Astrocyte of the spinal cord (primary cell): Measurements from ENCODE around the gene VASP.
A peak's percentile ranks its signal among the peaks of the same experiment; 100 is the strongest.

Source experiments
- DNase-seq: peaks from one replicate; pipeline ENCODE4 v3.0.0; 2011; ENCODE audit warnings: low read depth, low spot score
- H3K4me3 ChIP-seq: 2 replicates; pipeline ENCODE4 v1.5.1; 2011; ENCODE audit warnings: low read depth, mild to moderate bottlenecking, low read length, moderate library complexity
- in situ Hi-C: cut with HindIII; loops from 2 replicates; pipeline ENCODE4 v1.10.0; 2017; ENCODE audit warnings: low sequenced_read_pairs
- TF ChIP-seq, protein P1 (sequence below): IDR thresholded peaks from 2 replicates; pipeline ENCODE4 v1.5.1; 2012; ENCODE audit warnings: low read depth, mild to moderate bottlenecking, low read length, inconsistent platforms

VASP gene

DNA sequence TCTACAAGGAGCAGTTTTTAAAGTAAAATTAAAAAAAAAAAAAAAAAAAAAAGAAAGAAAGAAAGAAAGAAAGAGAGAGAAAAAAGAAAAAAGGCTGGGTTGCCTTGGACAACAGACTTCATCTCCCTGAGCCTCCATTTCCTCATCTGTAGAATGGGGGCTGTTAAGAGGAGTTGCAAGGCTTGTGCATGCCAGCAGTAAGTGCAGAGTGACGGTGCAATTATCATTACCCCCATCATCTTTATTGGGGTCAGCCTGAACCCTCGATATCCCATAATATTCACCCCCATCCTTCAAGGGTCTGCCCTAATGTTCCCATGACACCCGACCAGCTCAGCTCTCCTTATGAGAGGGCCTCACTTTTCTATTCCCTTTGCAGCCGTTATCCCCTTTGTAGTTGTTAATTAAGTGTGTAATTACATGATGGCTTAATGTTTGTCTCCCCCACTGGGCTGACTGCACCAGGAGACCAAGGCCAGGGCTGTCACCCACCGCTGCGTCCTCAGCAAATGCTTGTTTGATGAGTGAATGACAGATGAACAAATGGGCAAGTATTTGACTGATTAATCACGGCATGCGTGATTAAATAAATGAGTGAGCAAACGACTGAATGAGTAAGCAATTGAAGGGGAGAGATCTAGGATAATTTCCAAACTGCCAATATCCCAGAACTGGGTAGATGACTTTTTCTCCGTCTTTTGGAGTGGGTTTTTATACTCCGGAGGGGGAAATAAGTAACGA is 29.4 kb upstream of the VASP start:
- in situ Hi-C loops, result no loop called here
- no peak for DNase-seq

DNA sequence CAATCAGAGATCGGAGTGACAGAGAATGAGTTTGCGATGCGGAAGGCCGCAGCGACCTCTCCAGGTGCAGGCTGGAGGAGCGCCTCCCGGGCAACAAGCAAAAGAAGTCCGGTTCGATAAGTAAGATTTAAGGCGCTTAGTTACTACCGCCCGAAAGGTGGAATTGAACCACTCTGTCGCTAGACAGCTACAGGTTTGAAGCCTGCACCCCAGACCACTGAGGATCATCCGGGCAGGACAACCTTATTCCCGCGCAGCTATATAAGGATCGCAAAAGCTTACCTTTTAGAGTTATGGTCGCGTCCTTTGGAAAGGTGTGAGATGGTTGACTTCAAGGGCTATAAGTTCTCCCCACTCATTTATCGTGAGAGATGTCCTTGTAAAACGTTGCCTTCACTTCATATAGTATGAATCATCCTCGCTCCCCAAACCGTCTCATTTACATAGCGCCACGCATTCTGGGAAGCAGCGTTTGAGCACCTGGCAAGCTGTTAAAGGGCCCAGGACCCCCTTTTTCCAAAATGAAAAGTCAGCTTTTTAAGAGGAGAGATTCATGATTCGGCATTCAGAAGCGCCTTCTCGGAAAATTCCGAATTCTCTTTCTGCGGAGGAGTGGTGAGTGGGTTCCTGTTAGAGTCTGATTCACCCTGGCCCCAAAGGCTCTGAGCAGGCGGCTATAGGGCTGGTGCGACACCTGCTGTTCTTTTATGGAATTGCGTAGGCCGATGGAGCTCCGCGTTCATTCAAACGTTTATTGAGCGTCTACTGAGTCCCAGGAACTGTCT is 28.6 kb upstream of the VASP start:
- in situ Hi-C loops, result no loop called here
- H3K4me3 ChIP-seq, result peak overlapping the region; percentile 65
- TF ChIP-seq, protein P1, sequence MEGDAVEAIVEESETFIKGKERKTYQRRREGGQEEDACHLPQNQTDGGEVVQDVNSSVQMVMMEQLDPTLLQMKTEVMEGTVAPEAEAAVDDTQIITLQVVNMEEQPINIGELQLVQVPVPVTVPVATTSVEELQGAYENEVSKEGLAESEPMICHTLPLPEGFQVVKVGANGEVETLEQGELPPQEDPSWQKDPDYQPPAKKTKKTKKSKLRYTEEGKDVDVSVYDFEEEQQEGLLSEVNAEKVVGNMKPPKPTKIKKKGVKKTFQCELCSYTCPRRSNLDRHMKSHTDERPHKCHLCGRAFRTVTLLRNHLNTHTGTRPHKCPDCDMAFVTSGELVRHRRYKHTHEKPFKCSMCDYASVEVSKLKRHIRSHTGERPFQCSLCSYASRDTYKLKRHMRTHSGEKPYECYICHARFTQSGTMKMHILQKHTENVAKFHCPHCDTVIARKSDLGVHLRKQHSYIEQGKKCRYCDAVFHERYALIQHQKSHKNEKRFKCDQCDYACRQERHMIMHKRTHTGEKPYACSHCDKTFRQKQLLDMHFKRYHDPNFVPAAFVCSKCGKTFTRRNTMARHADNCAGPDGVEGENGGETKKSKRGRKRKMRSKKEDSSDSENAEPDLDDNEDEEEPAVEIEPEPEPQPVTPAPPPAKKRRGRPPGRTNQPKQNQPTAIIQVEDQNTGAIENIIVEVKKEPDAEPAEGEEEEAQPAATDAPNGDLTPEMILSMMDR, result peak; percentile 94
- peak; percentile 95 for DNase-seq

More for the DNA sequence above, 29.4 kb upstream of the VASP start:
- H3K4me3 ChIP-seq, result peak overlapping the region; percentile 65
- TF ChIP-seq, protein P1, result no peak

DNA sequence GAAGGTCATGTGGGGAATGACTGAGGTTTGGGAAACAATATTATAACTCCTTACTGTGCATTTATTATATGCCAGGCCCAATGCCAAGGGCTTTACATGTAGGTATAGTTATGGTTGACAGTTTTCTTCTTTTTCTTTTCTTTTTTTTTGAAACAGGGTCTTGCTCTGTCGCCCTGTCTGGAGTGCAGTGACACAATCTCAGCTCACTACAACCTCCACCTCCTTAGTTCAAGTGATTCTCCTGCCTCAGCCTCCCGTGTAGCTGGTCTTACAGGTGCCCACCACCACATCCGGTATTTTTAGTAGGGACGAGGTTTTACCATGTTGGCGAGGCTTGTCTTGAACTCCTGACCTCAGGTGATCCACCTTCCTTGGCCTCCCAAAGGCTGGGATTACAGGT is 24.2 kb upstream of the VASP start:
- no peak for DNase-seq
- H3K4me3 ChIP-seq, result no peak overlapping the region
- in situ Hi-C loops, result no loop called here
- TF ChIP-seq, protein P1, result no peak

DNA sequence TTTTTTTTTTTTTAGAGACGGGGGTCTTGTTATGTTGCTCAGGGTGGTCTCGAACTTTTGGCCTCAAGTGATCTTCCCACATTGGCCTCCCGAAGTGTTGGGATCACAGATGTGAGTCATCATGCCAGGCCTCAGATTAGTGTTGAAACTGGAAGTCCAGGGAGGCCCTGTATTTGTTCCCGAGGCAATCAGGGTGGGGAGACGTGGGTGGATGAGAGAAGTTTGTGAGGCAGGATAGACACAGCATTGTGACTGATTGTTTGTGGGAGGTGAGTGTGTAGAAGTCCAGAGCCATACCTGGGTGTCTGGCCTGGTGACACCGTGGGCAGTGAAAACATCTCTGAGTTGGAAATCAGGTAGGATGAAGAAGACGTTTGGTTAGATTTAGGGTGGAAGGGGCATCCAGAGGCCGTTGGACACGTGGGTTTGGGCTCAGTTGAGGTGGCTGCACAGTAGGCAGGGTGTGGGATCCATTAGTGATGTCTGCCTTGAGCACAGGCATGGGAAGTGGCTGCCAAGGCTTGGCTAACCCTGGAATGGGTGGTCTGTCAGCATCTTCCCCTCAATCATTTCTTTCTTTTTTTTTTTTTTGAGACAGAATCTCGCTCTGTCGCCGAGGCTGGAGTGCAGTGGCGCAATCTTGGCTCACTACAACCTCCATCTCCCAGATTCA is 22.9 kb upstream of the VASP start:
- H3K4me3 ChIP-seq, result no peak overlapping the region
- in situ Hi-C loops, result no loop called here
- no peak for DNase-seq
- TF ChIP-seq, protein P1, result no peak

DNA sequence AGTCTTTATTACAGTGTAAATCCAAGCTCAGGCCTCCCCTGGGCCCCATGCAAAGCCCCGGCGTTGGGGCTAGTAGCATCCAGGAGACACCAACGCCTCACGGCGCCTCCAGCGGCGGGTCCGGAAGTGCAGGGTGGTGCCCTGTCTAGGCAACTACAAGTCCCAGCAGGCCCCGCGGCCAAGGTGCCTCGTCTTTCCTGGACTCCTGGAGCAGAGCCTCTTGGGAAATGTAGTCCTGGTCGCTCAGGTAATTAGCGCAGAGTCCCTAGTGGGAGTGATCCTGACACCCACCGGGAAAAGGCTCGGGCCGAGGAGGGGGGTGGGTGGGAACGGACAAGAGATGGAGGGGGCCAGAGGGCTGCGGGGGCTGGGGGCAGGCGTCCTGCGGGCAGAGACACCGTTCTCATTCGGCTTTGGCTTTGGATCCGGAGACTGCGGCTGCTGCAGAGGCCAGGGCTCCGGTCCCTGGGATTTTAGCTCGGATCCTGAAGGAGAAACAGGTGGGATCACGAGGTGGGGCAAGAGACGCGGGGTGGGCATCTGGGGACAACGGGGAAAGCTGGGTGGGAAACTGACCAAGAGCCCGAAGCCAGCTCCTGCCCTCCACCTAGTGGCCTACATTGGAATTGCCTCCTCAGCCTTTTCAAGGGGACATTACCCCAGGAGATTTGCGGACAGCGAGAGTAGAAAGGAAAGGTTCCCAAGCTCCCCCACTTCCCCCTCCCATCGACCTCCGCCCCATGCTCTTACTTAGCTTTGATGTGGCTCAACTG is 21.8 kb upstream of the VASP start:
- in situ Hi-C loops, result no loop called here
- DNase-seq, result peak; percentile 94
- H3K4me3 ChIP-seq, result peak overlapping the region; percentile 63
- TF ChIP-seq, protein P1, result peak; percentile 97

DNA sequence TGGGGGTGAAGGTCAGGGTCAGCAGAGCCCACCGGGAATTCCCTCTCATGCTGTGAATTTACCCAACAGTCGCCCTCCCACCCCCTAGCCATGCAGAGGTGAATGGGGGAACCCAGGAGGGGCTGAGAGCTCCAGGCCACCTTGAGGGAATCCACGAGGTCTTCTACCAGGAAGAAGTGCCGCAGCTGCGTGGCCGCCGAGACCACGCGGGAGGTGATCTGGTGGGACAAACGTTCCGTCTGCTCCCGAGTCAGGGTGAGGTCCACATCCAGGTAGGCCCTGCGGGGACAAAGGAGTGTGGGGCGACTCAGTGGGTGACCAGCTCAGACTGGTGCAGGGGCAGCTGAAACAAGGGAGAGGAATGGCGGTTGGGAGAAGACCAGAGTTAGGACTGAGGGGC is 18.6 kb upstream of the VASP start:
- TF ChIP-seq, protein P1, result no peak
- no peak for DNase-seq
- in situ Hi-C loops, result no loop called here
- no peak overlapping the region for H3K4me3 ChIP-seq
